ENCODE data around the gene MAG. TPM values are rescaled to one million over a fixed set of nuclear protein-coding genes. Genes with fewer than 3 reads are reported as not detected.
A peak's percentile ranks its signal among the peaks of the same experiment; 100 is the strongest.

Gene MAG
- total and polyA plus RNA-seq, 2 of the 13 experiments (the other 11 are each of a cell fraction or from before 2014, with no cell fraction given), result 0.20 to 1.3 TPM

- no peaks in the 10 kb centered on the region for H4K20me1 ChIP-seq (ENCODE audit: insufficient read depth, low read length)
- peaks cover 99% of the 10 kb centered on the region for H3K4me1 ChIP-seq (ENCODE audit: insufficient read depth, low read length)
- H3K27me3 ChIP-seq (ENCODE audit: control insufficient read depth in 1 of 2, insufficient read depth in 2 of 2, low read length in 2 of 2), result no peaks in the 10 kb centered on the region
- no peak overlapping the region for H3K4me3 ChIP-seq (replicated peaks in 1 of 3; ENCODE audit: insufficient read depth in 1 of 3, low read depth in 2 of 3, low read length in 3 of 3)
- H3K9ac ChIP-seq (ENCODE audit: insufficient read depth, low read depth, low read length), result no peak overlapping the region
- no peak overlapping the region for H3K4me2 ChIP-seq (ENCODE audit: low read depth, low read length)
- intact Hi-C loops (cut with micrococcal nuclease; ENCODE audit: unreplicated experiment), result no loop called here
- H3K27ac ChIP-seq (ENCODE audit: extremely low read length, insufficient read depth, low read length), result no peak overlapping the region
- H3K9me3 ChIP-seq (ENCODE audit: low read length), result no peaks in the 10 kb centered on the region
- H3K79me2 ChIP-seq (ENCODE audit: insufficient read depth, low read length), result no peaks in the 10 kb centered on the region
- in situ Hi-C loops (cut with HindIII; ENCODE audit: extremely low pct_ligation_motif_present, low pct_unique_long_range_greater_than_20kb), result no loop called here
- CTCF ChIA-PET (ENCODE audit: low intra/inter-chr PET ratio, low total read pairs), result no interaction called here
- FAIRE-seq (no peak), DNase-seq (ENCODE audit: low spot score) (no peak), ATAC-seq (no peak)
- no peak for TF ChIP-seq ZNF547 (CRISPR knock-in tag; IDR thresholded peaks at IDR 0.05)
- no peak for TF ChIP-seq ZNF703 (CRISPR knock-in tag; IDR thresholded peaks at IDR 0.05; ENCODE audit: borderline replicate concordance)
- TF ChIP-seq CREB3 (CRISPR knock-in tag; IDR thresholded peaks at IDR 0.05), result no peak
- TF ChIP-seq DZIP1 (CRISPR knock-in tag; IDR thresholded peaks at IDR 0.05), result no peak
- TF ChIP-seq ZNF687 (CRISPR knock-in tag; IDR thresholded peaks at IDR 0.05), result peak; percentile 33; the same call in 1 of the 2 replicates
- TF ChIP-seq ZNF556 (CRISPR knock-in tag; IDR thresholded peaks at IDR 0.05; ENCODE audit: borderline replicate concordance), result no peak
- no peak overlapping the region for H2AFZ ChIP-seq (ENCODE audit: low read length)
- BruUV-seq (replicated peaks), result no TSS peak
- WGBS (ENCODE audit: low lambda C conversion rate), result 92% methylated on average over 17 of the region's 21 CpGs
- POLR2A ChIA-PET, result no interaction called here
- H3K36me3 ChIP-seq (replicated peaks in 1 of 2; ENCODE audit: control insufficient read depth in 1 of 2, insufficient read depth in 2 of 2, low read length in 2 of 2), result no peaks in the 10 kb centered on the region
Observed at GRCh38 chr19:35311901-35312665, 20.1 kb downstream of the MAG start.
